Neural progenitor cell (in vitro differentiated cells): Measurements from ENCODE around the gene KDM4B. TPM values are rescaled to one million over a fixed set of nuclear protein-coding genes. Genes with fewer than 3 reads are reported as not detected.

Experiments used
- DNase-seq: peaks from one replicate; pipeline ENCODE4 v3.0.0-alpha.2; 2016; ENCODE audit warnings: low spot score
- H2AFZ ChIP-seq: fragments of 200-600 bp; sonication (generic); replicated peaks from 2 replicates; pipeline ENCODE4 v1.6.1; 2016; ENCODE audit warnings: antibody characterized with exemption
- H3F3A ChIP-seq: fragments of 200-600 bp; sonication (generic); 2 replicates; pipeline ENCODE4 v1.6.1; 2016; ENCODE audit warnings: antibody characterized with exemption, low read depth
- H3K27ac ChIP-seq: fragments of 200-600 bp; sonication (generic); 2 replicates; pipeline ENCODE4 v1.5.1; 2016; ENCODE audit warnings: mild to moderate bottlenecking
- H3K27me3 ChIP-seq: fragments of 200-600 bp; sonication (generic); 2 replicates; pipeline ENCODE4 v1.6.1; 2016; ENCODE audit warnings: mild to moderate bottlenecking, moderate library complexity
- H3K36me3 ChIP-seq: fragments of 200-600 bp; sonication (generic); 2 replicates; pipeline ENCODE4 v1.5.1; 2016
- H3K4me1 ChIP-seq: fragments of 200-600 bp; sonication (generic); 2 replicates; pipeline ENCODE4 v1.6.1; 2016; ENCODE audit warnings: mixed run types
- H3K4me2 ChIP-seq: fragments of 200-600 bp; sonication (generic); 2 replicates; pipeline ENCODE4 v1.6.1; 2016
- H3K4me3 ChIP-seq: fragments of 200-600 bp; sonication (generic); 2 replicates; pipeline ENCODE4 v1.5.1; 2016
- H3K79me2 ChIP-seq: fragments of 200-600 bp; sonication (generic); 2 replicates; pipeline ENCODE4 v1.6.1; 2016; ENCODE audit warnings: low read depth
- H3K9ac ChIP-seq: fragments of 200-600 bp; sonication (generic); 2 replicates; pipeline ENCODE4 v1.6.1; 2016
- H3K9me3 ChIP-seq: fragments of 200-600 bp; sonication (generic); 2 replicates; pipeline ENCODE4 v1.5.1; 2016; ENCODE audit warnings: low read depth
- H4K20me1 ChIP-seq: fragments of 200-600 bp; sonication (generic); 2 replicates; pipeline ENCODE4 v1.6.1; 2016; ENCODE audit warnings: low read depth
- H3K27ac Mint-ChIP-seq: 3 replicates; pipeline ENCODE4 v1.8.0; 2021; ENCODE audit warnings: mixed read lengths
- H3K27me3 Mint-ChIP-seq: 2 replicates; pipeline ENCODE4 v1.8.0; 2022; ENCODE audit warnings: low read depth, mild to moderate bottlenecking, inconsistent platforms, moderate library complexity, mixed read lengths; ENCODE audit not compliant: insufficient read depth
- H3K36me3 Mint-ChIP-seq: 3 replicates; pipeline ENCODE4 v1.8.0; 2021; ENCODE audit warnings: mixed read lengths
- H3K4me1 Mint-ChIP-seq: 3 replicates; pipeline ENCODE4 v1.8.0; 2021; ENCODE audit warnings: mixed read lengths
- H3K4me3 Mint-ChIP-seq: 3 replicates; pipeline ENCODE4 v1.8.0; 2021; ENCODE audit warnings: mild to moderate bottlenecking, moderate library complexity, mixed read lengths
- H3K9me3 Mint-ChIP-seq: 3 replicates; pipeline ENCODE4 v1.8.0; 2020; ENCODE audit warnings: mixed read lengths
- EZH2 ChIP-seq: fragments of 200-600 bp; sonication (generic); IDR thresholded peaks from 2 replicates; pipeline ENCODE4 v1.6.1; 2017; ENCODE audit warnings: antibody characterized with exemption, mild to moderate bottlenecking, moderate library complexity
- EZH2phosphoT487 ChIP-seq: fragments of 200-600 bp; sonication (generic); IDR thresholded peaks from 2 replicates; pipeline ENCODE4 v1.6.1; 2017; ENCODE audit warnings: antibody characterized with exemption
- total RNA-seq: library from RNA; depleted of rRNA; stranded (reverse); fragments of >200 nt; gene quantifications from 2 replicates; pipeline ENCODE4 v1.2.3, GENCODE V29; 2015; ENCODE audit warnings: low replicate concordance
- TF ChIP-seq, protein P1 (sequence below): fragments of 200-600 bp; sonication (generic); IDR thresholded peaks from 2 replicates; pipeline ENCODE4 v1.5.1; 2017; ENCODE audit warnings: antibody characterized with exemption, mild to moderate bottlenecking

Gene KDM4B
- total RNA-seq, 1 donor from 2014 or later = 16.0 TPM

DNA sequence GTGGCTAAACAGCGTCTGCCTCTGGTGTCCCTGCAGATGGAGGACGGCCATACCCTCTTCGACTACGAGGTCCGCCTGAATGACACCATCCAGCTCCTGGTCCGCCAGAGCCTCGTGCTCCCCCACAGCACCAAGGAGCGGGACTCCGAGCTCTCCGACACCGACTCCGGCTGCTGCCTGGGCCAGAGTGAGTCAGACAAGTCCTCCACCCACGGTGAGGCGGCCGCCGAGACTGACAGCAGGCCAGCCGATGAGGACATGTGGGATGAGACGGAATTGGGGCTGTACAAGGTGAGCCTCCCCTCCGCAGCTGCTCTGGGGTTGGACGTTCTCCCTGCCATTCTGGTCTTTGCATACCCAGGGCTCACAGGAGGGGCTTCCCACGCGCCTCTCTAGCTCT, 39.7 kb upstream of the KDM4B start:
- peaks cover 47% of the 10 kb centered on the region for H3K79me2 ChIP-seq
- no peaks in the 10 kb centered on the region for H3K4me1 ChIP-seq
- H3K27ac ChIP-seq = no peak overlapping the region
- H3K27me3 ChIP-seq = no peaks in the 10 kb centered on the region
- H3K36me3 Mint-ChIP-seq = peaks cover 18% of the 10 kb centered on the region
- H3K9me3 Mint-ChIP-seq = no peaks in the 10 kb centered on the region
- H3K27ac Mint-ChIP-seq = no peak overlapping the region
- H3K4me3 Mint-ChIP-seq = no peak overlapping the region
- no peaks in the 10 kb centered on the region for H3K9me3 ChIP-seq
- no peaks in the 10 kb centered on the region for H3K36me3 ChIP-seq
- no peaks in the 10 kb centered on the region for H3F3A ChIP-seq
- TF ChIP-seq, protein P1, sequence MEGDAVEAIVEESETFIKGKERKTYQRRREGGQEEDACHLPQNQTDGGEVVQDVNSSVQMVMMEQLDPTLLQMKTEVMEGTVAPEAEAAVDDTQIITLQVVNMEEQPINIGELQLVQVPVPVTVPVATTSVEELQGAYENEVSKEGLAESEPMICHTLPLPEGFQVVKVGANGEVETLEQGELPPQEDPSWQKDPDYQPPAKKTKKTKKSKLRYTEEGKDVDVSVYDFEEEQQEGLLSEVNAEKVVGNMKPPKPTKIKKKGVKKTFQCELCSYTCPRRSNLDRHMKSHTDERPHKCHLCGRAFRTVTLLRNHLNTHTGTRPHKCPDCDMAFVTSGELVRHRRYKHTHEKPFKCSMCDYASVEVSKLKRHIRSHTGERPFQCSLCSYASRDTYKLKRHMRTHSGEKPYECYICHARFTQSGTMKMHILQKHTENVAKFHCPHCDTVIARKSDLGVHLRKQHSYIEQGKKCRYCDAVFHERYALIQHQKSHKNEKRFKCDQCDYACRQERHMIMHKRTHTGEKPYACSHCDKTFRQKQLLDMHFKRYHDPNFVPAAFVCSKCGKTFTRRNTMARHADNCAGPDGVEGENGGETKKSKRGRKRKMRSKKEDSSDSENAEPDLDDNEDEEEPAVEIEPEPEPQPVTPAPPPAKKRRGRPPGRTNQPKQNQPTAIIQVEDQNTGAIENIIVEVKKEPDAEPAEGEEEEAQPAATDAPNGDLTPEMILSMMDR = no peak
- TF ChIP-seq EZH2phosphoT487 (no peak), EZH2 (no peak)
- no peak overlapping the region for H3K9ac ChIP-seq
- no peaks in the 10 kb centered on the region for H3K27me3 Mint-ChIP-seq
- peaks cover 52% of the 10 kb centered on the region for H4K20me1 ChIP-seq
- no peak overlapping the region for H3K4me3 ChIP-seq
- H3K4me1 Mint-ChIP-seq = peaks cover 2% of the 10 kb centered on the region
- H3K4me2 ChIP-seq = no peak overlapping the region
- DNase-seq = no peak
- no peak overlapping the region for H2AFZ ChIP-seq

DNA sequence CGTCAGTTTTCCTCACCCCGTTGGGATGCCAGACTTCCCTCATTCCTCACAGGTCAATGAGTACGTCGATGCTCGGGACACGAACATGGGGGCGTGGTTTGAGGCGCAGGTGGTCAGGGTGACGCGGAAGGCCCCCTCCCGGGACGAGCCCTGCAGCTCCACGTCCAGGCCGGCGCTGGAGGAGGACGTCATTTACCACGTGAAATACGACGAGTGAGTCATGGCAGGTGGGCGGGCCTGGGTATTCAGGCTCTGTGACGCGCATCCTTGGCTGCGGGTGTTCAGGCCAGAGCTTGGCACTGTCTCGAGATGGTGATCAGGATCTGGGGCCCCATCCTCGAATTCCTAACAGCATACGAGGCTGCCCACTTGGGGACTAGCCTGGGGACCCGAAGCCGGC, 38.2 kb upstream of the KDM4B start:
- H3K4me3 Mint-ChIP-seq = no peak overlapping the region

DNA sequence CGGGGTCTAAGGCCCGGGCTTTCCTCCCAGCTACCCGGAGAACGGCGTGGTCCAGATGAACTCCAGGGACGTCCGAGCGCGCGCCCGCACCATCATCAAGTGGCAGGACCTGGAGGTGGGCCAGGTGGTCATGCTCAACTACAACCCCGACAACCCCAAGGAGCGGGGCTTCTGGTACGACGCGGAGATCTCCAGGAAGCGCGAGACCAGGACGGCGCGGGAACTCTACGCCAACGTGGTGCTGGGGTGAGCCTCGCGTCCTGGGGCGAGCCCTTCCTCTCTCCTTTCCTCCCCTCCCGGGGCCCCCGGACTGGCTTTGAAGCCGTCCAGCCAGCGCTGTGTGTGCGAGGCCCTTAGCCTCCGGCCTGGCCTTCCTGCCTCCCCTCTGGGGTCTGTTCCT, 36.2 kb upstream of the KDM4B start:
- no peaks in the 10 kb centered on the region for H3F3A ChIP-seq
- no peaks in the 10 kb centered on the region for H3K4me1 Mint-ChIP-seq
- no peak overlapping the region for H3K27ac ChIP-seq
- H2AFZ ChIP-seq = no peak overlapping the region
- H3K9me3 Mint-ChIP-seq = no peaks in the 10 kb centered on the region
- TF ChIP-seq EZH2 = no peak
- TF ChIP-seq, protein P1 = no peak
- TF ChIP-seq EZH2phosphoT487 = no peak
- no peak overlapping the region for H3K9ac ChIP-seq
- H3K79me2 ChIP-seq = peaks cover 28% of the 10 kb centered on the region
- no peak overlapping the region for H3K4me3 Mint-ChIP-seq
- H3K27me3 ChIP-seq = no peaks in the 10 kb centered on the region
- H3K9me3 ChIP-seq = no peaks in the 10 kb centered on the region
- H3K27me3 Mint-ChIP-seq = no peaks in the 10 kb centered on the region
- peaks cover 46% of the 10 kb centered on the region for H4K20me1 ChIP-seq
- peaks cover 32% of the 10 kb centered on the region for H3K36me3 Mint-ChIP-seq
- H3K4me3 ChIP-seq = no peak overlapping the region
- H3K4me1 ChIP-seq = no peaks in the 10 kb centered on the region
- H3K27ac Mint-ChIP-seq = no peak overlapping the region
- H3K4me2 ChIP-seq = no peak overlapping the region
- no peak for DNase-seq
- H3K36me3 ChIP-seq = no peaks in the 10 kb centered on the region

More for the DNA sequence above, 38.2 kb upstream of the KDM4B start:
- Mint-ChIP-seq H3K36me3 (peaks cover 23% of the 10 kb centered on the region), H3K9me3 (no peaks in the 10 kb centered on the region), H3K4me1 (peaks cover 2% of the 10 kb centered on the region), H3K27me3 (no peaks in the 10 kb centered on the region), H3K27ac (no peak overlapping the region)
- Histone ChIP-seq H3K79me2 (peaks cover 38% of the 10 kb centered on the region), H3K4me2 (no peak overlapping the region), H3K4me3 (no peak overlapping the region), H3K27ac (no peak overlapping the region), H4K20me1 (peaks cover 52% of the 10 kb centered on the region), H3F3A (no peaks in the 10 kb centered on the region), H3K9me3 (no peaks in the 10 kb centered on the region), H3K9ac (no peak overlapping the region), H3K4me1 (no peaks in the 10 kb centered on the region), H3K27me3 (no peaks in the 10 kb centered on the region), H2AFZ (no peak overlapping the region), H3K36me3 (no peaks in the 10 kb centered on the region)
- DNase-seq = no peak
- TF ChIP-seq EZH2phosphoT487 (no peak), EZH2 (no peak)
- TF ChIP-seq, protein P1 = no peak
